8988T (cell line): ENCODE data around the gene MROH7.

Source experiments
- DNase-seq: peaks from one replicate; pipeline ENCODE4 v3.0.0; 2011

The MROH7 gene

GRCh38 chr1:54653036-54653435 lies 11.4 kb downstream of the MROH7 start:
- DNase-seq: no peak

- no peak for DNase-seq
These were observed 16.8 kb downstream of the MROH7 start for GRCh38 chr1:54658164-54658913.

DNA sequence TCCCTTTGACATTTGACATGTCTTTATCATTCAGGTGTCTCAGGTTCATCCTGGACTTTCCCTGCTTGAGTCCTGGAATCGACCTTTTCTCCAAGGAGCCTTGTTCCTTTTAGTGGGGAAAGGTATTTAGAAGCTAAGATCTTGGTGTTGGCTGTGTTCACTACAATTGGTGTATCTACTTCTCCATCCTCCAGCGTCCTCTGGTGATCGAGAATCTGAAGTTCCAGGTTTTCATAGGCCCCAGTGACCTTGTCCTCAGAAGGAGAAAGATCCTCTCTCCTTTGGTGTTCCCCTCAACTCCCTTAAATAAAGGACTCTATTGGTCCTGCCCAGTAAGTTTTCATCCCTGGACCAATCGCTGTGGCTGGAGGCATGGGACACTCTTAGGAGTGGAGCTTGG lies 22.1 kb downstream of the MROH7 start:
- DNase-seq: no peak

GRCh38 chr1:54664364-54664763 lies 22.8 kb downstream of the MROH7 start:
- no peak for DNase-seq

DNA sequence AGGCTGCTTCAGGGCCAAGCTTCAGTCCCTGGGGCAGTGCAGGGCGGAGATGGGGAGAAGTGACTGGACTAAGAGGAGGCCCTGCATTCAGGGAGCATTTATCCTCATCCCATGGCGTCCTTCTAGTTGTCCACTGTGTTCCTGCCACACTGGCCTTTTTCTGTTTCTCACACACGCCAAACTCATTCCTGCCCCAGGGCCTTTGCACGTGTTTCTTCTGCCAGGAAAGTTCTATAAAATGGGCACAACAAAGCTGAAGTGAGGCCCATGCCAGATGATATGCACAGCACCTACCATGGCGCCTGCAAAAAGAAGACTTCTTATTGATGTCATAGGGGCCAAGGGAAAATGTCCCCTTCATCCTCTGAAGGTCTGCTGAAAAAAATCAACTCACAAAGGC lies 24.3 kb downstream of the MROH7 start:
- DNase-seq: no peak

GRCh38 chr1:54666333-54666732 lies 24.7 kb downstream of the MROH7 start:
- no peak for DNase-seq

- DNase-seq: no peak
These were observed 26.2 kb downstream of the MROH7 start for GRCh38 chr1:54667797-54668196.

DNA sequence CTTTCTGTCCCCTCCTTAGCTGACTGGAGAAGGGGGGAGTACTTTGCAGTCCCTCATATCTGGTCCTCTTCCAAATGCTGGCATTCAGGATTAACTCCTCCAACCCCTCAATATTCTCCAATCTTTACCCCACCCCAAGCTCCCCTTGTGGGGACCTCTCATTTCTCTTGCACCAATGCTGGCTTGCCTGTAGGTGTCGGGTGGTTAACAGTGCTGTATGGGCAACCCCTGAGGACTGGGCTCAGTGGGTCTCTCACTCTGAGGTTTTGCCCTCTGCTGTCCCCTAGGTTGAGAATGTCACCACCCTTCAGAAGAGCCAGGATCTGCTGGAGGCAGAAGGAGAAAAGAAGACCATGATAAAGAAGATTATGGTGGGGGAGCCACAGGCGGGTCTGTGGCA lies 27.0 kb downstream of the MROH7 start:
- no peak for DNase-seq

GRCh38 chr1:54671985-54672608 lies 30.5 kb downstream of the MROH7 start:
- peak; percentile 36 for DNase-seq

DNA sequence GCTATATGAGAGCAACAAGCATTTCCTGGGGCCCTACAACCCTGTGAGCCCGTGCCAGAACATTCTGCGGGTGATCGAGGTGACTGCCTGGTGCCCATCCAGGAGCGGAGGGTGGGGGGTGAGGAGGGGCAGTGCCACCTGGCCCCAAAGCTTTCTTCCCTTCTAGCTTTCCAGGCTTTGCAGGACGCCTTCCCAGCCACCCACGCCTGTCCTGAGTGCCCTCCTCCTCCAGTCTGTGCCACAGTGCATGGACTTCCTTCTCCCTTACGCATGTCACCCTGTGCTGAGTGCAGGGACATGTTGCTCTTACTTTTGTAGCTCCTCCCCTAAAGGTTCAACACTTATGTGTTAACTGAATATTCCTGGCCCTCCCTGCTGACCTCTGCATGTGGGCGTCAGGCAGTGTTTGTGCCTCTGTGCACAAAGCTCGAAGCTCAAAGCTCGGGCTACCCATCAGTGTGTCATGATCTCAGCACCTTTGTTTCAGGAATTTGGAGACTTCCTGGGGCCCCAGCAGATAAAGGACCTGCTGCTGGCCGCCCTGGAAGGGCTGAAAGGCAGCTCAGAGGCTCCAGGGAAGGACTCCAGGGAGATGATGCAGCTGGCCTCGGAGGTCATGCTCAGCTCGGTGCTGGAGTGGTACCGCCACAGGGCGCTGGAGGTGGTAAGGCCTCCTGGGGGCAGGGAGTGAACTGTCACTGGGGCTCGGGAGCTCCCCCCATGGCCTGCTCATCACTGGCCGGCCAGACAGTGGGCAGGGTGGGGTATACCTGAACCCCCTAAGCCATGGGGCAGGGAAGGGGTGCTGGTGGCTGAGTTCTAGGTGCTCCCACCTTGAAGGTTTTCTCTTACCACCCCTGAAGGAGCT lies 37.4 kb downstream of the MROH7 start:
- no peak for DNase-seq

DNA sequence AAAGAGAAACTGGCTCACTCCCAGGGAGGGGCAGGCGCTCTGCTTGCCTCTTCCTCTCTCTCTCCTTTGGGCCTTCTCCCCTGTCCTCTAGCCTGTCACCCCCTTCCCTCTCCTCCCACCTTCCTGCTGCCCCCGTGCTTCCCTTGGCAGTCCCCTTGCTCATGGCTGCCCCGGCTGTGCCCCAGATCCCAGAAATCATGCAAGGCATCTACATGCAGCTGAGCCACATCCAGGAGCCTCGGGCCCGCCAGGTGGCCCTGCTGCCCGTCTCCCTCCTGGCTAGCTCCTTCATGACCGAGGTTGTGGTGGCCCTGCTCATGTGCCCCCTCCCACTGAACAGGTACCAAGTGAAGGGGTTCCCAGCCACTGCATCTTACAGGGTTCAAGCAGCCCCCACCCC lies 38.1 kb downstream of the MROH7 start:
- no peak for DNase-seq

- no peak for DNase-seq
These were observed 38.8 kb downstream of the MROH7 start for GRCh38 chr1:54680387-54680786.

- no peak for DNase-seq
These were observed 39.8 kb downstream of the MROH7 start for GRCh38 chr1:54681358-54681757.

DNA sequence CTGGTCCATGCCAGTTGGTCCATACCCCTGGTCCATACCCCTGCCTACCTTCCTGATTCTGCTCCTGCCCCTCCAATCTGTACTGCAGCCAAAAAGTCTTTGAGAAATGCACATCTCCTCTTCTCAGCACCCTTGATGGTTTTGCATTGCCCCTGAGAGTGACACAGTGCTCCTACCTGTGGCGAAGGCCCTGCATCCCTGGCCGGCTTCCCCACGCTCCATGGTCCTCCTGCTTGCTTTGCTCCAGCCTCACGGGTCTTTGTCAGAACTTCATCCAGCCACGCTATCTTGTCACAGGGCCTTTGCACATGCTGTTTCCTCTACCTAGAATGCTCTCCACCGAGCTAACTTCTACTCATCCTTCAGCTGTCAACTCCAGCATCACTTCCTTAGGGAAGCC lies 41.9 kb downstream of the MROH7 start:
- no peak for DNase-seq

DNA sequence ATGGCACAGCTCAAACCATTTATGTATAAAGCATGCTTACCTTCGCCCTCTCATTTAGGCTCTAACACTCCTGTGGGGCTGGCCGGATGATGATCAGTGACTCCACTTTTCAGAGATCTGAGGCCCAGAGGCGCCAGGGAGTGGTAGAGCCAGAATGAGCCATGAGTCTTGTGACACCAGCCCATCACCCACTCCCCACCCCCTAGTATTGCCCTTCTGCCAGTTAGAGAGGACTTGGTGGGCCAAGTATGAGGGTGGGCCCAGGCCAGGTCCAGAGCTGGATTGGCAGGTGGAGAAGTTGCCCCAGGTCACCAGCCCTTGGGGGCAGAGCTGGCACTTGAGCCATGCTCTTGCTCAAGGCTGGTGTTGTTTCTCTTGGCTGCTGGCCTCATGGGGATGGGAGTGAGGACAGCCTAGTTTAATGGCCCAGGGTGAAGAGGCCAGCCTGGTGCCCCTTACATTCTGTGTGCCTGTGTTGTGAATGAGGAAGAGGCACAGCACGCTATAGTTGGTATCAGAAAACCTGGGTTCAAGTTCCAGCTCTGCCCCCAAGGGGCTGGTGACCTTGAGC lies 43.8 kb downstream of the MROH7 start:
- no peak for DNase-seq

GRCh38 chr1:54686155-54686554 lies 44.6 kb downstream of the MROH7 start:
- no peak for DNase-seq

DNA sequence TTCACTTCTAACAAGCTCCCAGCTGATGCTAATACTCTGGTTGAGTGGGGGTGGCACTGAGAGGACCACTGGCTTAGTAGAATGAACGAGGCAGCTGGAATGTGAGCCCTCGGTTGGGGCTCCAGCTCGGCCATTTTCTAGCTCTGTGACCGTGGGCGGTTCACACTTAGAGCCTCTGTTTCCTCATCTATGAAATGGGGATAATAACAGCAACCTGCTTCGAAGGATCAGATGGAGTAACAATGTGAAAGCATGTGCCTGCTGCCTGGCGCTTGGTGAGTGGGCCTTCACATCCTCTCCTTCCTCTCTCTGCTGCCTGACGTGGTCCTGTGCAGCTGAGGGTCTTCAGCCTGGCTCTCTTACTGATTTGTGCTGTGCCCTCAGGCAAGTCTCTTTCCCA lies 53.2 kb downstream of the MROH7 start:
- DNase-seq: no peak

DNA sequence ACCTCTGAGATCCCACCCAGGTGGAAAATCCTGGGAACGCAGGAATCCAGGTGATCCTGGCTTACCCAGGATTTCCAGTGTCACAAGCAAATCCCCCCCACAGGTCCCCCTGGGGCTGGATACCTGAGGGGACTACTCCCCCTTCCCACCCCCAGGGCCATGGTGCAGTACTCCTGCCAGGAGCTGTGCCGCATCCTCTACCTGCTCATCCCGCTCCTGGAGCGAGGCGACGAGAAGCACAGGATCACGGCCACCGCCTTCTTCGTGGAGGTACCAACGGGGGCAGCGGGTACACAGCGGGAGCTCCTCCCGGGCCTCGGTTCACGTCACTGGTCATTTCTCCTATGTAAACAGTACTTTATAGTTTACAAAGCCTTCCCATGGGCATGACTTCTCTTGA lies 53.6 kb downstream of the MROH7 start:
- DNase-seq: no peak

DNA sequence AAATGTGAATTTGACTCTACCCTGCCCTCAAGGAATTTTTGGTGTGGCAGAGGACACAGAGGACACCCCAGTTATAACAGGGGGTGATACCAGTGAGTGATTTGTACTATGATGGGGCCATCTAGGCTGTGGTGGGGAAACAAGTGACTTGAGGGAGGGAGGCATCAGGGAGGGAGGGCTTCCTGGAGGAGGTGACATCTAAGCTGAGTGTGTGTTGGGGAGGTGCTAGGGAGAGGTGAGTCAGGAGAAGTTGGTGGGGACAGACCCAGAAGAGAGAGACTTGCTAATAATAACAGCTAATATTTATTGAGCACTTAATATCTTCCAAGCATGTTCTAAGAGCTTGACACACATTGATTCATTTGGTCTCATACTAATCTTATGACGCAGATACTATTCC lies 54.2 kb downstream of the MROH7 start:
- no peak for DNase-seq

- no peak for DNase-seq
These were observed 54.7 kb downstream of the MROH7 start for GRCh38 chr1:54696262-54696661.

GRCh38 chr1:54697896-54698295 lies 56.3 kb downstream of the MROH7 start:
- DNase-seq: no peak

DNA sequence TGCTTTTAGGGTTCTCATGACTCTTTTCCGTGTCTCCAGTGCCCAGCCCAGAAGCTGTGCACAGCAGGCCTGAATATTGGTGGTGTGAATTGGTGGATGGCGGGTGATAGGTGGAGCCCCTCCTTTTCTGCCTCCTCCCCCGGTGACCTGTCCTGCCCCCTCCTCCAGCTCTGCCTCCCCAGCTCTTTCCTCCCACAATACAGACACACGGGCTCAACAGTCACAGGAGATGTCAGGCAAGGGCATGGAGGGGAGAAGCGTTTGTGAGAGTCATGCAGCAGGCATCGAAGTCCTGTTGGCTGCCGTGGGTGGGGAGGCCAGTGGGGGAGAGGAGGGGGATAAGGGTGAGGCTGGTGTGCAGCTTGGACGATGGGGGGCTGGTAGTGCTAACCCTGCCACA lies 56.8 kb downstream of the MROH7 start:
- DNase-seq: no peak

DNA sequence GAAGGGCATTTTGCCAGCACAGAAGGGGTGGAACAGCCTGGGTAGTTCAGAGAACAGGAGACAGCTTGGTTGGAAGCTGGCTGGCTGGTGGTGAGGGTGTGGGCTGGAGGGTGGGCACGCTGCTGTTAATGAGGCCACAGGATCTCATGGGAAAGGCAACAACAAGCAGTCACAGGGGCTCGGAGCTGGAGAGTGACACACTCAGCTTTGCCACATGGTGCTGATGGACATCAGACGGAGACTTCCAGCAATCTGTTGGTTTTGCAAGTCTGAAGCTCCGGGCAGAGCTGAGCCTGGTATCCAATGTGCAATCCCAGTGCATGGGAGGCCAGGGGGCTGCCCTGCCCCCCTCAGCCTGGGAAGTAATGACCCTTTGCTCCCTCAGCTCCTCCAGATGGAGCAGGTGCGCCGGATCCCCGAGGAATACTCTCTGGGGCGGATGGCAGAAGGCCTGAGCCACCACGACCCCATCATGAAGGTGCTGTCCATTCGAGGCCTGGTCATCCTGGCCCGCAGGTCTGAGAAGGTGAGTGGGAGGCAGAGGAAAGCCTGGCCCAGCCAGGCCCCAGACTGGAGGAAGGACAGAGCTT lies 58.4 kb downstream of the MROH7 start:
- DNase-seq: no peak
